Measurements from ENCODE around the gene MYL11.
"Not testable (repeated sequence)": the region's sequence is repeated elsewhere in the genome, so short reads cannot be mapped to it uniquely, and the experiment has no call there.

MYL11 gene

DNA sequence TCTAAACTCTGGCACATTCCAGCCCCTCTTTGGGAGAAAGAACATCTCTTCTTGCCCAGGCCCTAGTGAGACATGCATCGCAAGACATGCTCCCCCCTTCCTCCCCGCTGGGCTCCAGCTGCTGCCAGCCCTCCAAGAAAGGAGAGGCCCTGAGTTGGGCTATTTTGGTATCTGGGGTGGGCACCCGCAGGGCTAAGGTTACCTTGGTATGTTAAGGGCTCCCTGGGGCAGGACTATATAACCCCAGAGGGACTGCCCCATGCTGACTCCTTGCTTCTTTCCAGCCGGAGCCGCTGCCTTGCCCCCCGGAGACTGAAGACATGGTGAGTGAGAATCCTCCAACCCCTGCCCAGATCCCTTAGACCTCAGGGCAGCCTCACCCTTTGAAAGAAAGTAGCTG is at the start of gene MYL11:
TSS of gene MYL11 (plus strand) at position 265 of the 400 bp plus-strand sequence. CDS start at position 321, 56 bp downstream.
- no peak for DNase-seq

DNA sequence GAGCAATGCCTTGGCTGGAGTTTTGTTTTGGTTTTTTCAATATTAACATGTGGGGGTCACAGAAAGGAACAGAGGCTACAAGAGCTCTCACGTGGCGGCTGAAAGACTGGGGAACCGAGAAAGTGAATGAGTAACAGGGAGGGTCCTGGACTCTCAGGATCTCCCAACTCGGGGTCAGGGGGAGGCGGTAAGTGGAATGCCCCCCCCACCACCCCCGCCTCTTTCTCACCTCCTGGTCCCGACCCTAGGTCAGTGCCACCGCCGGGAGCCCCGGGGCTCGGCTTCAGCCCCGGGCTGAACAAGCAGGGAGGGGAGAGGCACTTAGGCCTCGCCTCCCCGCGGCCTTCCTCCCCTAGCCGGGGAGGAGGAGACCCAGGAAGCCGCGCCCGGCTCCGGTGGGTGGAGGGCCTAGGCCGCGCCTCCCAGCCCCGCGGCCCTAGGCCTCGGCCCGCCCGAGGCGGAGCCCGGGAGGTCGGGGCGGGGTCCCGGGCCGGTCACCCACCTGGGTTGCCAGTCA is 40.1 kb upstream of the MYL11 start:
- DNase-seq: not testable (repeated sequence)

DNA sequence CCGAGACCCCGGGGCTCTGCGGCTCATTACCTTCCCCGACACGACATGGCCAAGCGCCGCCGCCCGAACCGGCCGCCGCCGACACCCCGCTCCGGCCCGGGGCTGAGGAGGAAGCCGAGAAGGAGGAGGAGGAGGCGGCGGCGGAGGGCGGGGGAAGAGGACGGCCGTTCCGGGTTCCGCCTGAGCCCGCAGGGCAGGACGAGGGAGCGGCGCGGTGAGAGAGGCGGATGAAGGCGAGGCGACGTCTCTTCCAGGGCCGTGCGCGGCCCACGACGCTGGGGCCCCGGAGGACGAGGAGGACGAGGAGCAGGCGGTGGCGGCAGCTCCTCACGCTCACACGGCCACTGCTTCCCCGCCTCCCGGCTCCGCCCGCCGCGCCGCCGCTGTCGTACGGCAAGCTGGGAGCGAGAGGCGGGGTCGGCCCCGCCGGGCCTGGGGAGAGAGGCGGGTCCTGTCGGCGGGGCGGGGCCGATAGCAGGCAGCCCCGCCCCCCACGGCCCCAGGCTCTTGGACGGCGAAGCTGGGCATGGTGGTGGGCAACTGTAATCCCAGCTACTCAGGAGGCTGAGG is 39.5 kb upstream of the MYL11 start:
- DNase-seq: not testable (repeated sequence)

GRCh38 chr16:30335598-30336474 is 38.8 kb upstream of the MYL11 start:
- no peak for DNase-seq

- not testable (repeated sequence) for DNase-seq
Measured at GRCh38 chr16:30337964-30338357, 36.6 kb upstream of the MYL11 start.

DNA sequence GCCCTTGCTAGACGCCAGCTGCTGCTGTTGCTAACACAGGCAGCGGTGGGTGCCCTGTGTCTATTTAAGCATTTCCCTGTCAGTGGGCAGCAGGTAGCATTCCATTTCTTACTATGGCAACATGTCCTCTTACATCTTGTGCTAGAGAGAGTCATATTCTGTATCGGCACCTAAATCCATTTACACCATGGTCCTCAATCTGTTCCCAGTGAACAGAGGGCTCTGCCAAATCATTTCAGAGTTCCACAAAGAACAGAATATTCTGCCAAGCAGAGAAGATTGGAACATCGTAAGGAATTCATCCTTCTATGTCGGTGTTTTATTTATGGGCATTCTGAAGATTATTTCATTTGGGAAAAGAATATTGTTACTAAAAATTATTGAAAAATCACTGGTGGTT is 35.9 kb upstream of the MYL11 start:
- DNase-seq: not testable (repeated sequence)

- DNase-seq: no peak
Measured at GRCh38 chr16:30340621-30341020, 34.0 kb upstream of the MYL11 start.

DNA sequence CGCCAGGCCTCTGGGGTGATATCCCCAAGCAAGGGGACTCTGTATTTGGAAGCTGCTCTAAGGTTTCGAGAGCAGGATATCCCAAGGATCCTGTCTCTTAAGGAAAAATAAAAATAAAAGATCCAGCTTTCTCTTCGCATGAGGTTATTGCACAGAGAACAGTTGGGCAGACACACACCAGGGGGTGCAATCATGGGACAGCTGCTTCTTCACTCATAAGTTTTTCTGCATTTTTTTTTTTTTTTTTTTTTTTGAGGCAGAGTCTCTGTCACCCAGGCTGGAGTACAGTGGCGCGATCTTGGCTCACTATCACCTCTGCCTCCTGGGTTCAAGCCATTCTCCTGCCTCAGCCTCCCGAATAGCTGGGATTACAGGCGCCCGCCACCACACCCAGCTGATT is 32.6 kb upstream of the MYL11 start:
- DNase-seq: not testable (repeated sequence)

DNA sequence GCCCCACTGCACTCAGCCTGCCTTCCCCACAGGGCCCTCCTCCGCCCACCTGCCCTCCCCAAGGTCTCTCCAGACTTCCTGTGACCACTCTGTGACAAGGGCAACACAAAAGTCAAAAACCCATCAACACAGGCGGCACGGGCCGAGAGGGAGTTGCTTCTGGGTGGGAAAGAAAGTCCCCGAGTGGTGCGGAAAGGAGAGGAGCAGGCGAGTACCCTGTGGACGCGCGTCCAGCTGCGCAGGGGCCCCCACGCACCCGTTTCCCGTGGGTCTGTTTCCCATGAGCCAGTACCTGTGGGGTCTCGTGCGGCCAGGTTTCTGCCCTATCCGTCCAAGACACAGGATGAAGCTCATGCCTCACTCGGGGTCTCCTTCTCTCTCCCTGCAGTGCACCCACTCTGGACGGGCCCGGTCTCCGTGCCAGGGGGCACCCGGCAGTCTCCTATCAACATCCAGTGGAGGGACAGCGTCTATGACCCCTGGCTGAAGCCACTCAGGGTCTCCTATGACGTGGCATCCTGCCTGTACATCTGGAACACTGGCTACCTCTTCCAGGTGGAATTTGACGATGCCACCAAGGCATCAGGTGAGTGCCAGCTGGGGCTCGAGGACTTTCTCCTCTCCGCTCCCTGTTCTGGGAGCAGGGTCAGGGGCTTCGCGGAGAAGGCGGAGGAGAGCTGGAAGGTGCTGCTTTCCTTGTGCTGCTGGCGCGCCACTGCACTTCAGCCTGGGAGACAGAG is 31.7 kb upstream of the MYL11 start:
- DNase-seq: no peak

DNA sequence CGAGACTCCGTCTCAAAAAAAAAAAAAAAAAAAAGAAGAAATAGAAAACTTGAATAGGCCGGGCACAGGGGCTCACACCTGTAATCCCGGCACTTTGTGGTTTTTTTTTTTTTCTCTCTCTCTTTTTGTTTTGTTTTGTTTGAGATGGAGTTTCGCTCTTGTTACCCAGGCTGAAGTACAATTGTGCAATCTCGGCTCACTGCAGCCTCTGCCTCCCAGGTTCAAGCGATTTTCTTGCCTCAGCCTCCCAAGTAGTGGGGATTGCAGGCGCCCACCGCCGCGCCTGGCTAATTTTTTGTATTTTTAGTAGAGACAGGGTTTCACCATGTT is 31.1 kb upstream of the MYL11 start:
- DNase-seq: not testable (repeated sequence)

- DNase-seq: no peak
Measured at GRCh38 chr16:30346286-30346685, 28.3 kb upstream of the MYL11 start.

DNA sequence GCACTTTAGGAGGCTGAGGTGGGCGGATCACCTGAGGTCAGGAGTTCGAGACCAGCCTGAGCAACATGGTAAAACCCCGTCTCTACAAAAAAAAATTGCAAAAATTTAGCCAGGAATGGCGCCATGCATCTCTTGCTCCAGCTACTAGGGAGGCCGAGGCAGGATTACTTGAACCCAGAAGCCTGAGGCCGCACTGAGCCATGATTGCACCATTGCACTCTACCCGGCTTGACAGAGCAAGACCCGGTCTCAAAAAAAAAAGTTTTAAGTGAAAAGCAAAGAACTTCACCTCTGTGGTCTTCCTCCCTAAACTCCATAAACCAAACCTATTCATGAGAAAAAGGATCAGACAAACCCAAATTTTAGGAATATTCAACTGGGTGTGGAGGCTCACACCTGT is 26.5 kb upstream of the MYL11 start:
- no peak for DNase-seq

DNA sequence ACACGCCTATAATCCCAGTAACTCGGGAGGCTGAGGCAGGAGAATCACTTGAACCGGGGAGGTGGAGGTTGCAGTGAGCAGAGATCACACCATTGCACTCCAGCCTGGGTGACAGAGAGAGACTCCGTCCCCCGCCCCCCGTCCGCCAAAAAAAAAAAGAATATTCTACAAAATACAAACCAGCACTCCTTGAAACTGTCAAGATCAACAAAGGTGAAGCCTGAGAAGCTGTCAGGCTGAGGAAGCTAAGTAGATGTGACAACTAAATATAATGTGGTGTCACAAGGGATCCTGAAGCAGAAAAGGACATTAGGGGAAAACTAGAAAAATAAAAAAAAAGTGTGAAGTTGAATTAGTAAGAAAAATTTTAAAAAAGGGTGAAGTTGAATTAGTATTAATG is 25.7 kb upstream of the MYL11 start:
- no peak for DNase-seq

DNA sequence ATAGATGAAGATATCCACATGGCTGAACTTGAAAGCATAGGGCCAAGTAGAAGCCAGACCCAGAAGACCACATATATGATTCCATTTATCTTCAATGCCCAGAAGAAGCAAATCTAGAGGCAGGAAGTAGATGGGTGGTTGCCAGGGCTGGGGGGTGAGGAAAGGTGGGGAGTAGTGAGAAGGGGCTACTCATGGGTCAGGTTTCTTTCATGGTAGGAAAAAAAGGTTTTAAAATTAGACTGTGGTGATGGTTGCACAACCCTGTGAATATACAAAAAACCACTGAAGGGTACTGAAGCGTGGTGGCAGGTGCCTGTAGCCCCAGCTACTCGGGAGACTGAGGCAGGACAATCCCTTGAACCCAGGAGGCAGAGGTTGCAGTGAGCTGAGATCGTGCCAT is 24.9 kb upstream of the MYL11 start:
- DNase-seq: no peak

GRCh38 chr16:30350134-30350871 is 24.3 kb upstream of the MYL11 start:
- DNase-seq: no peak

GRCh38 chr16:30351001-30351441 is 23.6 kb upstream of the MYL11 start:
- DNase-seq: no peak

GRCh38 chr16:30351586-30352419 is 22.8 kb upstream of the MYL11 start:
- DNase-seq: no peak

GRCh38 chr16:30352488-30353401 is 21.9 kb upstream of the MYL11 start:
- no peak for DNase-seq

DNA sequence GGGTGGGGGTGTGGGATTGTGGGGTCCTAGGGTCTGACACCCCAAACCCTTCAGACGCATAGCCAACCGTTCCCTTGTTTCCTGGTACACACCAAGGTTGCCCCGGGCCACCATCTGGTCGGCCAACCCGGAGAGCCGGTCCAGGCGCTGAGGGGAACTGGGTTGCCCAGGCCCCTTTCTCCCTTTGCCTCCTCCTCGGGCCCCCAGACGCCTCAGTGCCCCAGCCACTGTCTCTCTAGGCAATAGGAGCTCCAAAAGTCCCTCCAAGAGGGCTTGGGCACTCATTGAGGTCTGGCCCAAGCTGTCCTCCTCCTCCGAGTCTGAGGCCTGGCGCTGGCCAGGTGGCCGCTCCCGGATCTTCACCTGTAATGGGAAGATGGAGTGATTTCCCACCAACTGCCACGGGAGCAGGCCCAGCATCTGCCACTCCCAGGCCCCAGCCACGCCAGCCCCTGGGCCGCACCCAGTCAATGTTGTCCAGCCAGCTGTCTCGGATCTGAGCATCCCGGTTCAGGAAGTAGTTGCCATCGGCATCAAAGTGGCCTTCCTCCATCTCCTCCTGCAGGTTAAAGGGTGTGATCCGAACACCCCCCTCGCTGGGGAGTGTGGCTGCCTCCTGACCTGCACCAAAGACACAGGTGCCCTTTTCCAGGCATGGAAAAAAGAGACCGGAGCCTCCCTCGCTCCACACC is 21.0 kb upstream of the MYL11 start:
- no peak for DNase-seq

All from NCI-H1048 (cell line).